Prostate gland (tissue), 1 donor: ENCODE data around the gene GBE1.
A peak's percentile ranks its signal among the peaks of the same experiment; 100 is the strongest.

ENCODE experiments used
- POLR2A ChIP-seq: fragments of 450-650 bp; IDR thresholded peaks from one replicate; pipeline ENCODE4 v1.6.1; 2016; ENCODE audit warnings: antibody characterized with exemption, mild to moderate bottlenecking
- POLR2AphosphoS5 ChIP-seq: sonication (generic); formaldehyde crosslinking; IDR thresholded peaks from one replicate; pipeline ENCODE4 v1.6.1; 2017; ENCODE audit warnings: antibody characterized with exemption

DNA sequence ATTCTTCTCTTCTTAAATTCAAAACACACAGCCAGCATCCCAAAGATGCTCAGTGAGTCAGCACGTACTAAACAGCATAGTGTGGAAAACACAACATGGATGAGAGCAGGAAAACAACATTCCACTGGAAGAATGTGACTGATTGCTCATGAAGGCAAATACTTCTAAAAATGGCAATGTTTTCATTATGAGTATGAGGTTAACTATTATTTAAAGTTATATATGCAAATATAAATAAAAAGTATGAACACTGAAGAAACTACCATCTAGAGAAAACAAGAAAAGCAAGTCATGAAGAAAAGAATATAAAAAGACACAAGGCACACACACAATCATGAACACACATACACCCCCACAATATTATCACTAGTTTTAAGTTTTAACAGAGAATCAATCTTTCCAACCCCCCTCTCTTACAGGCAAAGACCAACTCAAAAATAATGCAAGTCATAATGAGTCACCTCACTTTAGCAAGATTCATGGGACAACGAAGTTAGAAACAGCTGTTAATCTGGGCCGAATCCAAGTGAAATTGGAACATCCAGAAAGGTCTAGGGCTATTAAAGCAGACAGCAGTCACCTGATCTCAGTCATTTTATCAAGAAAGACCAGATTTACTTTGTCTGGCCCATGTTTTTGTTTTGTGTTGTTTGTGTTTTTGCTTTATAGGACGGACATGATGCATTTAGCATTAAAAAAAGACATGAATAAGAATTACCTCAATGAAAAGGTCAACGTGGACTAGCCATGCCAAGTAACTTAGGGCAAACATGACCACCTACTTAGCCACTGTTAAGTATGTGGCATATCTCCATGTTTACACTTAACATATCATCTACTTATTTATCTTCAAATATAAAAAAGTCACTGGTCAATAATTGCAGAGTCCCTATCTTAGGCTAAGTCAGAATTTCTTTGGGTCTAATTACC, 18.1 kb downstream of the GBE1 start:
- no peak for TF ChIP-seq POLR2A
- peak; percentile 5 for TF ChIP-seq POLR2AphosphoS5
